Caco-2 (cell line): ENCODE measurements around the gene ADGRD1. TPM values are rescaled to one million over a fixed set of nuclear protein-coding genes. Genes with fewer than 3 reads are reported as not detected.

Experiments used
- BruUV-seq: library from RNA; stranded (reverse); fragments of 400-500 nt; replicated peaks from 2 replicates; lab custom pipeline; 2021; lab: Mats Ljungman, UMichigan
- CTCF ChIA-PET: fragments of 300-600 bp; sonication (Branson Sonifier 250); formaldehyde crosslinking; loops from one replicate; lab custom pipeline; 2022; ENCODE audit warnings: antibody characterized with exemption; lab: Charles Lee
- POLR2A ChIA-PET: fragments of 300-600 bp; sonication (Branson Sonifier 250); formaldehyde crosslinking; loops from one replicate; lab custom pipeline; 2022; ENCODE audit warnings: antibody characterized with exemption; lab: Charles Lee
- DNase-seq, 2 experiments: peaks; one replicate each; pipeline versions ENCODE4 v3.0.0 to v3.0.0-alpha.2; 2020 to 2022
- H3K27me3 ChIP-seq: replicated peaks from 2 replicates; pipeline ENCODE4 v1.6.0; 2011; ENCODE audit warnings: low read length; ENCODE audit not compliant: control insufficient read depth, insufficient read depth
- H3K36me3 ChIP-seq: 2 replicates; pipeline ENCODE4 v1.5.1; 2011; ENCODE audit warnings: low read length; ENCODE audit not compliant: control insufficient read depth, insufficient read depth
- H3K4me1 ChIP-seq: fragments of 250-450 bp; sonication (Bioruptor Pico); 2 replicates; pipeline ENCODE4 v1.5.1; 2020; ENCODE audit warnings: mild to moderate bottlenecking
- H3K4me3 ChIP-seq: 2 replicates; pipeline ENCODE4 v1.5.1; 2011; ENCODE audit warnings: low read depth, mild to moderate bottlenecking, control low read depth, low read length
- H3K9me3 ChIP-seq: fragments of 250-450 bp; sonication (Bioruptor Pico); 2 replicates; pipeline ENCODE4 v1.5.1; 2020; ENCODE audit warnings: mild to moderate bottlenecking, moderate library complexity
- H3K27ac Mint-ChIP-seq: one replicate; pipeline ENCODE4 v1.8.0; 2022; ENCODE audit warnings: mixed read lengths; ENCODE audit not compliant: unreplicated experiment
- H3K27me3 Mint-ChIP-seq: one replicate; pipeline ENCODE4 v1.8.0; 2022; ENCODE audit warnings: mixed read lengths; ENCODE audit not compliant: insufficient read depth, unreplicated experiment
- H3K36me3 Mint-ChIP-seq: one replicate; pipeline ENCODE4 v1.8.0; 2022; ENCODE audit warnings: mild to moderate bottlenecking, mixed read lengths; ENCODE audit not compliant: insufficient read depth, unreplicated experiment
- H3K4me1 Mint-ChIP-seq: one replicate; pipeline ENCODE4 v1.8.0; 2022; ENCODE audit warnings: low read depth, mixed read lengths; ENCODE audit not compliant: unreplicated experiment
- H3K4me3 Mint-ChIP-seq: one replicate; pipeline ENCODE4 v1.8.0; 2022; ENCODE audit warnings: mild to moderate bottlenecking, moderate library complexity, mixed read lengths; ENCODE audit not compliant: unreplicated experiment
- H3K9me3 Mint-ChIP-seq: one replicate; pipeline ENCODE4 v1.8.0; 2022; ENCODE audit warnings: mixed read lengths; ENCODE audit not compliant: unreplicated experiment
- CTCF ChIP-seq, 2 experiments: fragments of 200-600 bp in 1 of 2; IDR thresholded peaks; 1 replicate in 1 of 2; 2 replicates in 1 of 2; pipeline versions ENCODE4 v1.5.1 to v1.8.0; 2011 to 2022; ENCODE audit warnings: antibody characterized with exemption in 1 of 2, control low read depth in 1 of 2, inconsistent platforms in 1 of 2, low read depth in 1 of 2, low read length in 1 of 2, mild to moderate bottlenecking in 1 of 2, moderate library complexity in 1 of 2; ENCODE audit not compliant: insufficient read depth in 1 of 2, severe bottlenecking in 1 of 2, unreplicated experiment in 1 of 2
- intact Hi-C: fragments of 100-400 bp; cut with micrococcal nuclease; formaldehyde crosslinking; loops from one replicate; pipeline ENCODE4 v1.10.0; 2022; ENCODE audit not compliant: unreplicated experiment
- total RNA-seq: library from RNA; stranded (reverse); gene quantifications from 2 replicates; pipeline ENCODE4 v1.2.3, GENCODE V29; 2022

Gene ADGRD1
- total RNA-seq, 1 experiment from 2014 or later, result 3.6 TPM

- H3K36me3 Mint-ChIP-seq, result no peaks in the 10 kb centered on the region
- H3K4me3 Mint-ChIP-seq, result peak overlapping the region; percentile 81
- CTCF ChIA-PET, result no interaction called here
- Histone ChIP-seq H3K9me3 (no peaks in the 10 kb centered on the region), H3K4me3 (peak overlapping the region; percentile 29), H3K27me3 (no peaks in the 10 kb centered on the region), H3K36me3 (no peaks in the 10 kb centered on the region), H3K4me1 (no peaks in the 10 kb centered on the region)
- TF ChIP-seq CTCF (IDR thresholded peaks at IDR 0.05; ENCODE audit: insufficient read depth in 1 of 2, low read depth in 1 of 2, low read length in 1 of 2, severe bottlenecking in 1 of 2, unreplicated experiment in 1 of 2), result no peak
- H3K27ac Mint-ChIP-seq, result peak overlapping the region; percentile 65
- no peaks in the 10 kb centered on the region for H3K9me3 Mint-ChIP-seq
- BruUV-seq, result TSS peak; percentile 53
- intact Hi-C loops, result no loop called here
- H3K27me3 Mint-ChIP-seq, result peaks cover 2% of the 10 kb centered on the region
- POLR2A ChIA-PET, result no interaction called here
- H3K4me1 Mint-ChIP-seq, result peaks cover 8% of the 10 kb centered on the region
- DNase-seq, result no peak
Measured at GRCh38 chr12:131027876-131028586, 74.3 kb downstream of the ADGRD1 start.

GRCh38 chr12:131028587-131029338 lies 75.1 kb downstream of the ADGRD1 start:
- Histone ChIP-seq H3K27me3 (no peaks in the 10 kb centered on the region), H3K4me3 (peak overlapping the region; percentile 29), H3K36me3 (no peaks in the 10 kb centered on the region), H3K9me3 (no peaks in the 10 kb centered on the region), H3K4me1 (no peaks in the 10 kb centered on the region)
- TSS peak; percentile 33 for BruUV-seq
- DNase-seq, result peak; percentile 65 to 81
- peak overlapping the region; percentile 65 for H3K27ac Mint-ChIP-seq
- POLR2A ChIA-PET, result no interaction called here
- peaks cover 2% of the 10 kb centered on the region for H3K27me3 Mint-ChIP-seq
- intact Hi-C loops, result no loop called here
- H3K4me1 Mint-ChIP-seq, result peaks cover 8% of the 10 kb centered on the region
- no peak for TF ChIP-seq CTCF (IDR thresholded peaks at IDR 0.05; ENCODE audit: insufficient read depth in 1 of 2, low read depth in 1 of 2, low read length in 1 of 2, severe bottlenecking in 1 of 2, unreplicated experiment in 1 of 2)
- H3K4me3 Mint-ChIP-seq, result peak overlapping the region; percentile 81
- H3K9me3 Mint-ChIP-seq, result no peaks in the 10 kb centered on the region
- CTCF ChIA-PET, result no interaction called here
- H3K36me3 Mint-ChIP-seq, result no peaks in the 10 kb centered on the region

GRCh38 chr12:131030472-131031328 lies 77.0 kb downstream of the ADGRD1 start:
- H3K4me1 ChIP-seq, result no peaks in the 10 kb centered on the region
- Mint-ChIP-seq H3K4me1 (peaks cover 8% of the 10 kb centered on the region), H3K36me3 (no peaks in the 10 kb centered on the region), H3K27ac (no peak overlapping the region), H3K9me3 (no peaks in the 10 kb centered on the region), H3K4me3 (no peak overlapping the region), H3K27me3 (peaks cover 2% of the 10 kb centered on the region)
- H3K27me3 ChIP-seq, result no peaks in the 10 kb centered on the region
- H3K36me3 ChIP-seq, result no peaks in the 10 kb centered on the region
- intact Hi-C loops, result no loop called here
- no peak for DNase-seq
- H3K9me3 ChIP-seq, result no peaks in the 10 kb centered on the region
- POLR2A ChIA-PET, result interaction anchor here (0.6 kb wide), 1 partner anchor 27 kb away, joined by 4 read pairs; no protein-coding TSS in a partner anchor
- H3K4me3 ChIP-seq, result no peak overlapping the region
- no peak for TF ChIP-seq CTCF (IDR thresholded peaks at IDR 0.05; ENCODE audit: insufficient read depth in 1 of 2, low read depth in 1 of 2, low read length in 1 of 2, severe bottlenecking in 1 of 2, unreplicated experiment in 1 of 2)
- no TSS peak for BruUV-seq
- CTCF ChIA-PET, result no interaction called here
